GM21360 (cell line): Measurements from ENCODE around the gene B3GLCT.
"Not testable (repeated sequence)": the region's sequence is repeated elsewhere in the genome, so short reads cannot be mapped to it uniquely, and the experiment has no call there.

ENCODE experiments used
- ATAC-seq: cut with Tn5 transposase; IDR thresholded peaks from one replicate; pipeline ENCODE4 v1.9.1; 2021; ENCODE audit warnings: mild to moderate bottlenecking, moderate library complexity; ENCODE audit not compliant: unreplicated experiment

The B3GLCT gene

GRCh38 chr13:31334994-31335557 is 135.3 kb downstream of the B3GLCT start:
- ATAC-seq: no peak

GRCh38 chr13:31339616-31340015 is 139.8 kb downstream of the B3GLCT start:
- not testable (repeated sequence) for ATAC-seq

GRCh38 chr13:31340848-31341247 is 141.1 kb downstream of the B3GLCT start:
- not testable (repeated sequence) for ATAC-seq

GRCh38 chr13:31346891-31347290 is 147.1 kb downstream of the B3GLCT start:
- ATAC-seq: no peak

- ATAC-seq: no peak
These were observed 149.4 kb downstream of the B3GLCT start for GRCh38 chr13:31349156-31349555.

GRCh38 chr13:31350560-31350959 is 150.8 kb downstream of the B3GLCT start:
- ATAC-seq: no peak

- ATAC-seq: no peak
These were observed 151.6 kb downstream of the B3GLCT start for GRCh38 chr13:31351376-31351775.

- ATAC-seq: no peak
These were observed 152.7 kb downstream of the B3GLCT start for GRCh38 chr13:31352467-31352866.

GRCh38 chr13:31355001-31355400 is 155.2 kb downstream of the B3GLCT start:
- no peak for ATAC-seq

GRCh38 chr13:31356991-31357390 is 157.2 kb downstream of the B3GLCT start:
- no peak for ATAC-seq

GRCh38 chr13:31357581-31357980 is 157.8 kb downstream of the B3GLCT start:
- no peak for ATAC-seq

- ATAC-seq: no peak
These were observed 161.9 kb downstream of the B3GLCT start for GRCh38 chr13:31361673-31362072.

- ATAC-seq: no peak
These were observed 165.9 kb downstream of the B3GLCT start for GRCh38 chr13:31365630-31366029.

- ATAC-seq: no peak
These were observed 167.6 kb downstream of the B3GLCT start for GRCh38 chr13:31367410-31367809.

GRCh38 chr13:31369213-31369612 is 169.4 kb downstream of the B3GLCT start:
- ATAC-seq: no peak

- no peak for ATAC-seq
These were observed 172.7 kb downstream of the B3GLCT start for GRCh38 chr13:31372454-31372853.

GRCh38 chr13:31374682-31375081 is 174.9 kb downstream of the B3GLCT start:
- ATAC-seq: no peak

GRCh38 chr13:31377946-31378345 is 178.2 kb downstream of the B3GLCT start:
- no peak for ATAC-seq

GRCh38 chr13:31380715-31381114 is 180.9 kb downstream of the B3GLCT start:
- ATAC-seq: no peak
